ENCODE measurements around the gene TMEM150A. TPM values are rescaled to one million over a fixed set of nuclear protein-coding genes. Genes with fewer than 3 reads are reported as not detected.

TMEM150A gene
- total RNA-seq, 1 donor from 2014 or later = 10.1 TPM

DNA sequence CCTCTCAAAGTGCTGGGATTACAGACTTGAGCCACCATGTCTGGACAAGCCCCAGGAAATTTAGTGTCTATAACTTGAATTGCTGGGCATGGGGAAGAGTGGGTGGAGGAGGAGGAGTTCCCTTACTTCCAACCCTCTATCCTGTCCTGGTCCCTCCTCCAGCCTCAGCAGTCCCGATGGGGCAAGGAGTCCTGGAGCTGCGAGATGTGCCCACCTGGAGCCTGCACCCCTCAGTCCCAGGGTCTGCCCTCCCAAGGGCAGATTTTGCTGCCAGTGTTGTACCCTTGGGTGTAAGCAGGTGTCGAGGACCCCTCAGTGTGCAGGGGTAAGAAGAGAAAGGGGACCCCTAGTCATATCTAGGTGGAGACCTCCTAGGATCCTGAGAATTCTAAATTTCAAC is 22.3 kb downstream of the TMEM150A start:
- TF ChIP-seq, protein P1, sequence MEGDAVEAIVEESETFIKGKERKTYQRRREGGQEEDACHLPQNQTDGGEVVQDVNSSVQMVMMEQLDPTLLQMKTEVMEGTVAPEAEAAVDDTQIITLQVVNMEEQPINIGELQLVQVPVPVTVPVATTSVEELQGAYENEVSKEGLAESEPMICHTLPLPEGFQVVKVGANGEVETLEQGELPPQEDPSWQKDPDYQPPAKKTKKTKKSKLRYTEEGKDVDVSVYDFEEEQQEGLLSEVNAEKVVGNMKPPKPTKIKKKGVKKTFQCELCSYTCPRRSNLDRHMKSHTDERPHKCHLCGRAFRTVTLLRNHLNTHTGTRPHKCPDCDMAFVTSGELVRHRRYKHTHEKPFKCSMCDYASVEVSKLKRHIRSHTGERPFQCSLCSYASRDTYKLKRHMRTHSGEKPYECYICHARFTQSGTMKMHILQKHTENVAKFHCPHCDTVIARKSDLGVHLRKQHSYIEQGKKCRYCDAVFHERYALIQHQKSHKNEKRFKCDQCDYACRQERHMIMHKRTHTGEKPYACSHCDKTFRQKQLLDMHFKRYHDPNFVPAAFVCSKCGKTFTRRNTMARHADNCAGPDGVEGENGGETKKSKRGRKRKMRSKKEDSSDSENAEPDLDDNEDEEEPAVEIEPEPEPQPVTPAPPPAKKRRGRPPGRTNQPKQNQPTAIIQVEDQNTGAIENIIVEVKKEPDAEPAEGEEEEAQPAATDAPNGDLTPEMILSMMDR (IDR thresholded peaks at IDR 0.05; ENCODE audit: borderline replicate concordance) = no peak
- H3K27ac ChIP-seq (replicated peaks) = peak overlapping the region; percentile 72
- no peak overlapping the region for H3K4me3 ChIP-seq
- H3K36me3 ChIP-seq = no peaks in the 10 kb centered on the region
- no peaks in the 10 kb centered on the region for H3K27me3 ChIP-seq (ENCODE audit: low read depth)
- peaks cover 48% of the 10 kb centered on the region for H3K4me1 ChIP-seq
- DNase-seq = no peak
- H3K9me3 ChIP-seq (replicated peaks) = no peaks in the 10 kb centered on the region
- intact Hi-C loops (cut with micrococcal nuclease) = no loop called here

DNA sequence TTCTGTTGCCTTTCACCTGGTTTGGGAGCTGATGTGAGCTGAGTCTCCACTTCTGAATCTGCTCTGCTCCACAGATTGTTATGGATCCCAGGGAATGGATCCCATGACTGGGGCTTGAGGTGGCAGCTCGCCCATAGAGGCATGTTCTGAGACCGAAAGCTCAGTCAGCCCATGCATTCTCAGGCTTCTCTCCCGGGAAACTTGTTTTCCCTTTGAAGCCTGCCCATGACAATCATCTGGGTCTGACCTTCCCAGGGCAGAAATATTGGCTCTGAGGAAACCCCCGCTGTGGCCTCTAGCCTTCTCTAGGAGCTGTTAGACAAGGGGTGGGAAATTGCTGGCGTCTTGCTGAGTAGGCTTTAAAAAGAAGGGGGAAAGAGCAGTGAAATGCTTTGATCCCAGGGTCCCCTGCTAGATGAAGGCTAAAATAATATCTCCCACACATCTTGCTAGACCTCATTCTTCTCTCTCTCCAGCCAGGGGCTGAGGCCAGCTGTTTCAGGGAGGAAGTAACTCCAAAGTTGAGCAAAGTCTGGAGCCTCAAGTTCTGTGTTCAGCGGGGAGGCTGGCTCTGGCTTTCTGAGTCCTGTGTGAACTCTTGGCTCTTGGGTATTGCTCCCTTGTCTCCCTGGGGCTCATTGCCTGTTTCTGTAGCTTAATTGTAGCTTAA is 23.1 kb downstream of the TMEM150A start:
- intact Hi-C loops (cut with micrococcal nuclease) = no loop called here
- H3K4me3 ChIP-seq = peak overlapping the region; percentile 47
- DNase-seq = no peak
- H3K27ac ChIP-seq (replicated peaks) = peak overlapping the region; percentile 72
- no peaks in the 10 kb centered on the region for H3K27me3 ChIP-seq (ENCODE audit: low read depth)
- H3K36me3 ChIP-seq = no peaks in the 10 kb centered on the region
- no peaks in the 10 kb centered on the region for H3K9me3 ChIP-seq (replicated peaks)
- TF ChIP-seq, protein P1 (IDR thresholded peaks at IDR 0.05; ENCODE audit: borderline replicate concordance) = no peak
- peaks cover 40% of the 10 kb centered on the region for H3K4me1 ChIP-seq

DNA sequence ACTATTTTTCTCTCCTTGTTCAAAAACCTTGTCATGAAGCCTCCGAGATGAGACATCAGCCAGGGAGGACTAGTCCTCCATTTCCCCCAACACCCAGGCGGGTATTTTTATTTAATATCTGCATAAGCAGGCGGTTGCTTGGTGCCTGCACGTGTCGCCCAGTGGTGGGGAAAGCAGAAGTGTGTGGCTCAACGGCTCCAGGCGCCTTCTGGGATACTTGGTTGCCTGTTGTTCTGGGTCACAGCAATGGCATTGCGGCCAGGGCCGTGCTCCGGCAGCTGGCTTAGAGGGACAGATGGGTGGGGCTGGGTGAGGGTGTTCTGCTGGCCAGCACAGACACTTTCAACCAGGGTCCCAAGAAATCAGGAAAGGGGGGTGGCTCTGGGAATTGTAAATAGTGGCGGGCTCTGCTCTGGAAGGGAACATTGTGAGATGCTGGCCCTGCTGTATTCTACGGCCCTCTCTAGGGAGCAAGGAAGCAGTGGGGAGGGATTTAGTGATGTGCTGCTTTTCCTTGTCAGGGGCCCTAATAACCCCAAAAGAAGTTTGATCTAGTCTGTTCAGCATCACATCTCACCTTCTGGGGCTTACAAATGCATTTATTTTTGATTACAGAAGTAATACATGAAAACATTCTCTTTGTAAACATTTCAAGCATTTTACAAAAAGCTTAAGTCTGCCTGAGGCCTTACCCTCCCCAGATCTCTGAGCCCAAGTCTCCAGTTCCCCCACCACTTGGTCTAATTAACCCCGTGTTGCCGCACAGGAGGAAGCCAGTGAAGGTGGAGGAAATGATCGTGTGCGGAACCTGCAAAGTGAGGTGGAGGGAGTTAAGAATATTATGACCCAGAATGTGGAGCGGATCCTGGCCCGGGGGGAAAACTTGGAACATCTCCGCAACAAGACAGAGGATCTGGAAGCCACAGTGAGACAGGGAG is 24.0 kb downstream of the TMEM150A start:
- intact Hi-C loops (cut with micrococcal nuclease) = no loop called here

DNA sequence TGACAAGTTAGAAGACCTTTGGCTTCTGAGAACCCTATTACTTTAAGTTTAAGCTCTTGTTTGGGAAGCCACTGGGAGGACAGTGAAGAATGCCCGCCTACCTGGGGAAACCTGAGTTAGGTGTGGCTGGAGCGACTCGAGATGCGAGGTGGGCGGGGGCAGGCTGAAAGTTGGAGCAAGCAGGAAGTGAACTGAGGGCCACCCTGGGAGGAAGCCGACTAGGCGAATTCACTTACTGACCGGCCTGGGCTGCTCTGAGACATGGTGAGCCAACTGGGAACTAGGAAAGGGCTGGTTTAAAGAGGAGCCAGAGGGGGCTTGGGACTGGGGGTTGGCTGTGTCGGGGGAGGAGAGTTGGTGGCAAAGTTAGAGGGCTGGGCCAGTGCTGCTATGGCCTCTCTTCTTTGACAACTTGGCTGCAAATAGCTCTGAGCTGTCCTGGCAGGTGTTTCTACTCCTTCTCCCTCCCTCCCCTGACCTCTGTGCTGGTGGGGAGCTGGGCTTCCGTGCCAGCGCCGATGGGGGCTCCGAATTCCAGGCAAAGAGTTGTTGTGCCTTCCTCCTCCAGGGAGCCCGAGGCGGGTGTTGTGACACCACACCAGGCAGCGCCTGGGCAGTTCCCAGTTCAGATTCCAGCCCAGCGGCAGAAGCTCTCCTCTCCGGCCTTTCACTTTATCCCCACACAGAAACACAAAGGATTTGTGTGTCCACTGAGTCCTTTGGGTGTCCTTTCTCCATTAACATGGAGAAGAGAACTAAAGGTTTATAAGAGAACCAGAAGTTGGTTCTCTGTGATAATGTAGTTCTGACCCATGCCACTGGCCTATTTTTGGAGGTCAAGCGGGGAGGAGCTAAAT is 24.9 kb downstream of the TMEM150A start, which contains the start of gene VAMP8:
Gene VAMP8 (plus strand): TSS at position 201 of the 857 bp plus-strand sequence. CDS start 61 bp downstream, at position 262.
- Histone ChIP-seq H3K4me3 (peak within 1 kb of the TSS; percentile 47), H3K4me1 (peaks cover 26% of the 10 kb centered on the region), H3K36me3 (no peaks in the 10 kb centered on the region), H3K27ac (replicated peaks) (peak within 1 kb of the TSS; percentile 72), H3K27me3 (ENCODE audit: low read depth) (no peaks in the 10 kb centered on the region), H3K9me3 (replicated peaks) (no peaks in the 10 kb centered on the region)
- TF ChIP-seq, protein P1 (IDR thresholded peaks at IDR 0.05; ENCODE audit: borderline replicate concordance) = no peak
- intact Hi-C loops (cut with micrococcal nuclease) = no loop called here
- no peak for DNase-seq

More for the DNA sequence above, 24.0 kb downstream of the TMEM150A start:
- Histone ChIP-seq H3K36me3 (no peaks in the 10 kb centered on the region), H3K27ac (replicated peaks) (peak overlapping the region; percentile 72), H3K9me3 (replicated peaks) (no peaks in the 10 kb centered on the region), H3K4me1 (peaks cover 31% of the 10 kb centered on the region), H3K4me3 (peak overlapping the region; percentile 47), H3K27me3 (ENCODE audit: low read depth) (no peaks in the 10 kb centered on the region)
- peak; percentile 56 for DNase-seq
- TF ChIP-seq, protein P1 (IDR thresholded peaks at IDR 0.05; ENCODE audit: borderline replicate concordance) = no peak

DNA sequence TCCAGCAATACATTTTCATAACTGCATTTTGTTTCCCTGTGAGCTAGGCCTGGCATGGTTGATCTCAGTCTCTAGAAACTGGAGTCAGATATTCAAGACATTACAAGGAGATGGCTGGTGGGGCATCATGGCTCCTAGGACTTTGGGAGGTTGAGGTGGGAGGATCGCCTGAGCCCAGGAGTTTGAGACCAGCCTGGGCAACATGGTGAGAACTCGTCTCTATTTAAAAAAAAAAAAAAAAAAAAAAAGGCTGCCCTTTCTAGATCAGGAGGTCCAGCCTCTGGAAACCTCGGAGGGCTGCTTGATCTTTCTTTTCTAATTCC is 25.5 kb downstream of the TMEM150A start:
- Histone ChIP-seq H3K27ac (replicated peaks) (peak overlapping the region; percentile 72), H3K4me1 (peaks cover 26% of the 10 kb centered on the region), H3K36me3 (no peaks in the 10 kb centered on the region), H3K27me3 (ENCODE audit: low read depth) (no peaks in the 10 kb centered on the region), H3K4me3 (peak overlapping the region; percentile 47), H3K9me3 (replicated peaks) (no peaks in the 10 kb centered on the region)
- intact Hi-C loops (cut with micrococcal nuclease) = no loop called here
- TF ChIP-seq, protein P1 (IDR thresholded peaks at IDR 0.05; ENCODE audit: borderline replicate concordance) = no peak
- no peak for DNase-seq

All from left ventricle myocardium inferior (tissue), 1 donor.